ENCODE measurements around the gene KIF2C. TPM values are rescaled to one million over a fixed set of nuclear protein-coding genes. Genes with fewer than 3 reads are reported as not detected.

KIF2C gene
- total RNA-seq, 2 experiments from 2014 or later = 0.64 to 0.82 TPM

GRCh38 chr1:44717156-44717555 is 22.5 kb upstream of the KIF2C start:
- DNase-seq = no peak
- TF ChIP-seq, protein P1, sequence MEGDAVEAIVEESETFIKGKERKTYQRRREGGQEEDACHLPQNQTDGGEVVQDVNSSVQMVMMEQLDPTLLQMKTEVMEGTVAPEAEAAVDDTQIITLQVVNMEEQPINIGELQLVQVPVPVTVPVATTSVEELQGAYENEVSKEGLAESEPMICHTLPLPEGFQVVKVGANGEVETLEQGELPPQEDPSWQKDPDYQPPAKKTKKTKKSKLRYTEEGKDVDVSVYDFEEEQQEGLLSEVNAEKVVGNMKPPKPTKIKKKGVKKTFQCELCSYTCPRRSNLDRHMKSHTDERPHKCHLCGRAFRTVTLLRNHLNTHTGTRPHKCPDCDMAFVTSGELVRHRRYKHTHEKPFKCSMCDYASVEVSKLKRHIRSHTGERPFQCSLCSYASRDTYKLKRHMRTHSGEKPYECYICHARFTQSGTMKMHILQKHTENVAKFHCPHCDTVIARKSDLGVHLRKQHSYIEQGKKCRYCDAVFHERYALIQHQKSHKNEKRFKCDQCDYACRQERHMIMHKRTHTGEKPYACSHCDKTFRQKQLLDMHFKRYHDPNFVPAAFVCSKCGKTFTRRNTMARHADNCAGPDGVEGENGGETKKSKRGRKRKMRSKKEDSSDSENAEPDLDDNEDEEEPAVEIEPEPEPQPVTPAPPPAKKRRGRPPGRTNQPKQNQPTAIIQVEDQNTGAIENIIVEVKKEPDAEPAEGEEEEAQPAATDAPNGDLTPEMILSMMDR (IDR thresholded peaks at IDR 0.05) = no peak
- Mint-ChIP-seq H3K27ac (no peak overlapping the region), H3K36me3 (ENCODE audit: low read depth) (no peaks in the 10 kb centered on the region), H3K4me1 (ENCODE audit: low read depth) (peaks cover 65% of the 10 kb centered on the region), H3K27me3 (no peaks in the 10 kb centered on the region), H3K4me3 (no peak overlapping the region), H3K9me3 (no peaks in the 10 kb centered on the region)
- no peaks in the 10 kb centered on the region for H3K9me3 ChIP-seq (ENCODE audit: control insufficient read depth in 1 of 2, insufficient read depth in 1 of 2, low read length in 2 of 2)
- no peak overlapping the region for H3K27ac ChIP-seq (ENCODE audit: low read depth in 1 of 2, low read length in 2 of 2)
- POLR2A ChIA-PET = interaction anchor here (1.0 to 7.9 kb wide), 3 partner anchors 11 to 295 kb away, joined by 3 to 138 read pairs (median 3); partner anchors contain the start of genes RNU5D-1 and UROD
- no peaks in the 10 kb centered on the region for H3K27me3 ChIP-seq (ENCODE audit: control insufficient read depth in 1 of 2, insufficient read depth in 2 of 2, low read length in 2 of 2)
- CTCF ChIA-PET = interaction anchor here (1.3 to 1.4 kb wide), 2 partner anchors 12 to 14 kb away, joined by 4 to 5 read pairs; partner anchors contain the start of gene RNU5D-1
- no peak for ATAC-seq (ENCODE audit: poor library complexity)
- intact Hi-C loops (cut with DNase I, micrococcal nuclease) = loop anchor here (5.0 to 10.0 kb wide), 3 partner anchors 585 to 868 kb away; partner anchors contain the start of genes TESK2 (in 2 of the 2) and NASP (in 1 of the 2)
- H3K4me3 ChIP-seq (ENCODE audit: low read length) = no peak overlapping the region
- H3K4me1 ChIP-seq (ENCODE audit: insufficient read depth, low read length) = peaks cover 63% of the 10 kb centered on the region
- H3K36me3 ChIP-seq (ENCODE audit: insufficient read depth, low read length) = no peaks in the 10 kb centered on the region

- H3K9me3 ChIP-seq (ENCODE audit: control insufficient read depth in 1 of 2, insufficient read depth in 1 of 2, low read length in 2 of 2) = no peaks in the 10 kb centered on the region
- no peak overlapping the region for H3K27ac ChIP-seq (ENCODE audit: low read depth in 1 of 2, low read length in 2 of 2)
- H3K9me3 Mint-ChIP-seq = no peaks in the 10 kb centered on the region
- POLR2A ChIA-PET = interaction anchor here (1.0 to 7.9 kb wide), 3 partner anchors 10 to 294 kb away, joined by 3 to 138 read pairs (median 3); partner anchors contain the start of genes RNU5D-1 and UROD
- H3K36me3 Mint-ChIP-seq (ENCODE audit: low read depth) = no peaks in the 10 kb centered on the region
- no peak overlapping the region for H3K4me3 Mint-ChIP-seq
- intact Hi-C loops (cut with DNase I, micrococcal nuclease) = loop anchor here (5.0 to 10.0 kb wide), 3 partner anchors 585 to 867 kb away; partner anchors contain the start of genes TESK2 (in 2 of the 2) and NASP (in 1 of the 2)
- H3K27ac Mint-ChIP-seq = no peak overlapping the region
- H3K4me1 Mint-ChIP-seq (ENCODE audit: low read depth) = peaks cover 66% of the 10 kb centered on the region
- peaks cover 68% of the 10 kb centered on the region for H3K4me1 ChIP-seq (ENCODE audit: insufficient read depth, low read length)
- no peaks in the 10 kb centered on the region for H3K27me3 Mint-ChIP-seq
- H3K27me3 ChIP-seq (ENCODE audit: control insufficient read depth in 1 of 2, insufficient read depth in 2 of 2, low read length in 2 of 2) = no peaks in the 10 kb centered on the region
- no peak for ATAC-seq (ENCODE audit: poor library complexity)
- TF ChIP-seq, protein P1 (IDR thresholded peaks at IDR 0.05) = no peak
- CTCF ChIA-PET = interaction anchor here (0.9 to 1.3 kb wide), 2 partner anchors 12 to 14 kb away, joined by 3 to 5 read pairs; partner anchors contain the start of gene RNU5D-1
- no peaks in the 10 kb centered on the region for H3K36me3 ChIP-seq (ENCODE audit: insufficient read depth, low read length)
- DNase-seq = no peak
- H3K4me3 ChIP-seq (ENCODE audit: low read length) = no peak overlapping the region
Measured at GRCh38 chr1:44717653-44718052, 22.0 kb upstream of the KIF2C start.

- intact Hi-C loops (cut with DNase I, micrococcal nuclease) = loop anchor here (5.0 to 10.0 kb wide), 3 partner anchors 584 to 867 kb away; partner anchors contain the start of genes TESK2 (in 2 of the 2) and NASP (in 1 of the 2)
- H3K27ac Mint-ChIP-seq = no peak overlapping the region
Measured at GRCh38 chr1:44718091-44718490, 21.5 kb upstream of the KIF2C start.

More at GRCh38 chr1:44718091-44718490, 21.5 kb upstream of the KIF2C start:
- Histone ChIP-seq H3K4me3 (ENCODE audit: low read length) (no peak overlapping the region), H3K9me3 (ENCODE audit: control insufficient read depth in 1 of 2, insufficient read depth in 1 of 2, low read length in 2 of 2) (no peaks in the 10 kb centered on the region), H3K36me3 (ENCODE audit: insufficient read depth, low read length) (no peaks in the 10 kb centered on the region), H3K27ac (ENCODE audit: low read depth in 1 of 2, low read length in 2 of 2) (no peak overlapping the region), H3K4me1 (ENCODE audit: insufficient read depth, low read length) (peaks cover 72% of the 10 kb centered on the region), H3K27me3 (ENCODE audit: control insufficient read depth in 1 of 2, insufficient read depth in 2 of 2, low read length in 2 of 2) (no peaks in the 10 kb centered on the region)
- CTCF ChIA-PET = interaction anchor here (0.9 to 1.3 kb wide), 2 partner anchors 11 to 13 kb away, joined by 3 to 5 read pairs; partner anchors contain the start of gene RNU5D-1
- POLR2A ChIA-PET = interaction anchor here (1.0 to 7.9 kb wide), 4 partner anchors 10 to 294 kb away, joined by 3 to 138 read pairs (median 6); partner anchors contain the start of genes RNU5D-1, RPS8 and UROD
- Mint-ChIP-seq H3K4me3 (no peak overlapping the region), H3K27me3 (no peaks in the 10 kb centered on the region), H3K9me3 (no peaks in the 10 kb centered on the region), H3K4me1 (ENCODE audit: low read depth) (peaks cover 70% of the 10 kb centered on the region), H3K36me3 (ENCODE audit: low read depth) (no peaks in the 10 kb centered on the region)
- ATAC-seq (ENCODE audit: poor library complexity) (no peak), DNase-seq (no peak)
- TF ChIP-seq, protein P1 (IDR thresholded peaks at IDR 0.05) = no peak
